GM18526 (cell line): ENCODE results near the gene PRKG1.

Experiments
- POLR2A ChIP-seq: IDR thresholded peaks from 3 replicates; pipeline ENCODE4 v1.6.1; 2011; ENCODE audit not compliant: insufficient read length; ENCODE audit errors: extremely low read depth

The PRKG1 gene

GRCh38 chr10:51357170-51357569, 282.9 kb downstream of the PRKG1 start:
- TF ChIP-seq POLR2A: no peak

DNA sequence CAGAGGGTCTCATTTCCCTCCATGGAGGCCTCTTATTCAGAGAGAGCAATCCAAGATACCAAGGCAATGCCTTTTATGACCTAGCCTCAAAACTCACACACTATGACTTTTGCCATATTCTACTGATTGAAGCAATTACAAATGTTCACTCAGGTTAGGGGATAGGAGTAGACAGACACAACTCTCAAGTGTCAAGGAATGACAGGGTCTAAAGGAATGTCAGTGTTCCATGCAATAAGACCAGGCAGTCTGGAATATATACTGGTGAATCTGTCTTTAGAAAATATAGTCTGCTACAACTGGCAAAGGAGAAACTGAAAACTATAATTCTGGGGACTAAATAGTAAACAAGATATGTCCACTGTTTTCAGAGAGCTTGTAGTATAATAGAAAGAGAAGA, 283.9 kb downstream of the PRKG1 start:
- TF ChIP-seq POLR2A: no peak

DNA sequence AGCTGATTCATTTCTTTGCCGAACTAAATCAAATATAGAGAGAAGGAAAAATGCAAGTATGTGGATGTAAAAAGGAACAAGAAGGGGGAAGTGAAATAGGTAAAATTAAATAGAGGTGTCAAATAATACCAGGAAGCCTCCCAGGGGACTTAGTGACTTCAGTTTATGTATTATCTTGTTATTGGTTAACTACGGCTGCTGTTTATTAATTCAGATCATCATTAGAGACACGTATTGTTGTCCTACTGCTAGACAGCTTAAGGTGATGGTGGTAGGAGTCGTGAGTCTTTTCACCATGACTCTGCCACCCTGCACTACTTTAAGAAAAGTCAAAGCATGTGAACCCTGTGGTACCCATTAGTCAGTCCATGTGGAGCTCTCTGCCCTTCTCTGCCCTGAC, 289.1 kb downstream of the PRKG1 start:
- no peak for TF ChIP-seq POLR2A

- no peak for TF ChIP-seq POLR2A
Observed at GRCh38 chr10:51364674-51365073, 290.4 kb downstream of the PRKG1 start.

- no peak for TF ChIP-seq POLR2A
Observed at GRCh38 chr10:51366044-51366443, 291.8 kb downstream of the PRKG1 start.

DNA sequence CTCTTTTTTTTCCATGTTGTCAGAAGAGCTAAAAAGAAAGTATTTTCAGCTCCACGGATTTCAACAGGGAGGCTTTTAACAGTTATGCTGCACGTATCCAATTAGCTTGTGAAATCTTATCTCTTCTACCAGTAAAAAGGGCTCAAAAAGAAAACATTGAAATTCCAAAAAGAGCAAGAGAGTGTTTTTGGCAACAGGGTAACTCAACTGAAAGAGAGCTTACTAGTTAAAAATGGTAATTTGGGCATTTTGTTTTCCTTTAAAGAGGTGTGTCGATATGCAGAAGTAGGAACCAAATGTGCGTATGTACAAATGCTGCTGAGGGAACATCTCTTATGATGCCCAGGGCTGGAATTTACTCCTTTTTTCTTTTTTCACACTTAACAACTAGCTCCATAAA, 292.8 kb downstream of the PRKG1 start:
- no peak for TF ChIP-seq POLR2A

DNA sequence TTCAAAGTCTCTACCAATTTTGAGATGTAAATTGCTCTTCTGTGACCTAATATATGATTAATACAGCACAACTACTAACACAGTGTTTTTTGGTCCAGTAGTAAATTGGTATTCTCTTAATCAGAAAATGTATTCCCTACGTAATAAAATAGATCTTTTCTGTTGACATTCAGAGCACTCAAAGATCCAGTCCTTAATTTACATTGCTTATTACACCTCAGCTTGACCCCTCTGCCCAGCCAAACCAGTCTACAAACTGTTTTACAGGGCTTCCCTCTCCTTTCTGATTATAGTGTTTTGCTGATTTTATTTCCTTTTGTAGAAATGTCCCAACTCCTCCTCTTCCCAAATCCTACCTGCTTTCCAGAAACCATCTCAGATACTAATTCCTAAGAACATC, 293.4 kb downstream of the PRKG1 start:
- TF ChIP-seq POLR2A: no peak

DNA sequence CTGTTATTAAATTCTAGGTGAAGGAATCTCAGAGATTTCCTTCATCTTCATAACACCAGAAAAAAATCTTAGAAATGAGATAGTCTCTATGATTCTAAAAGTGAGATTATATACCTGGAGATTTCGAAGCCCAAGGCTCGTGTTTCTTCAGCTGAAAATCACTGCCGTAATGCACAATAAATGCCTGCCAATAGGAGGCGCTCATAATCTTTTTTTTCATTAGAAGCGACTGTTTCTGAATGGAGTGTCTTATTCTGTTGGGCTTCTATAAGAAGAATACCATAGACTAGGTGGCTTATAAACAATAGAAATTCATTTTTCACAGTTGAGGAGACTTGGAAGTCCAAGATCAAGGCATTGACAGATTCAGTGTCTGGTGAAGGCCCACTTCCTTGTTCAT, 294.7 kb downstream of the PRKG1 start:
- TF ChIP-seq POLR2A: no peak

DNA sequence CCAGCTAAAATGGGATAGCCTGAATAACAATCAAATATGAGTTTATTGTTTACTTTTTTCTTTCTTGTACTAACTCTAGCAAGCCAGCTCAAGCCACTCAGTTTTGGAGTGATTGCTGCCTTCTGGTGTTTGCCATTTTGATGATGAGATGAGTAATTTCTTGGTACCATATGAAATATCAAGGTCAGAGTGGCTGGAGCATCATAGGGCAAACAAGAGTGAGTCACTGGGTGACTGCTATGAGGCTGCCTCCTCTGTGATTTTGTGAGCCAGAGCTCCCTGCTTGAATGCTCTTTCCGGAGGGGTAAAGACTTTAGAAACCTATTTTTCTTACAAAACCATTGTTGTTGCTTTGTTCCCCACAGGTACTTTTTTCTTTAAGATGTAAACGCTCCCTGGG, 295.6 kb downstream of the PRKG1 start:
- TF ChIP-seq POLR2A: no peak

GRCh38 chr10:51371743-51372142, 297.5 kb downstream of the PRKG1 start:
- TF ChIP-seq POLR2A: no peak

GRCh38 chr10:51375790-51376189, 301.5 kb downstream of the PRKG1 start:
- TF ChIP-seq POLR2A: no peak

DNA sequence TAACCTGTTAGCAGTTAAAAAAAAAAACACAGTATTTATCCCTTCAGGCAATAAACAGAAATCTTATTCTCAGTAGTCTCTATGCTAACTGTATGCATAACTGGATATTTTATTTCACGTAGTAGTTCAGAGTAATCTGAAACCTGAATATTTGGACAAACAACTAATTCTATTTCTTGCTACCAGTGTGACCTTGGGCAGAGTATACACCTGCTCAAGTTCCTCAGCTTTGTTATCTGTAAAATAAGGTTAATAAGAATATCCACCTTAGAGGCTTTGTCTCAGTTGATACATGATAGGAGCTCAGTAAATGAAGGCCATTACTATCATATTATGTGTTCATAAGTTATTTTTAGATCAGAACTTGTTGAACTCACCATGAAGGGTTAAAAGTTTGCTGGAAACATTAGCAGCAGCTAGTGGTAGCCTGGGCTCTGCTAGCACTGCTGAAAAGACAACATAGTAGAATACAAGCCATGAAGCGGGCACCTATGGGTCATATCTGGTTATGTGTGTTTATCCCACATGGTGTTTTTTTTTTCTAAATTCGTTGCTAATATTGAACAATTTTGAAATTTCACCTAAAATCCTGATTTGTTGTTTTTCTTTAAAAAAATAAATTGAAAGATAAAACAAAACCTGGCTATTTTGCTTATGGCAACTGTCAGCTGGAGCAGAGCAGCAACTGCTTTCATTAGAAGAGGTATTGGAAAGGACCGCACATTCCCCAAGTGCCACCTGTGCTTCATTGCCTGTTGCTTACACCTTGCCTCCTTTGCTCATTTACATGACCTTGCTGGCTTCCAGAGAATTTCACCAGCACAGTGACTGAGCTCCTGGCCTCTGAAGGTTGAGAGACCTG, 303.0 kb downstream of the PRKG1 start:
- TF ChIP-seq POLR2A: no peak

DNA sequence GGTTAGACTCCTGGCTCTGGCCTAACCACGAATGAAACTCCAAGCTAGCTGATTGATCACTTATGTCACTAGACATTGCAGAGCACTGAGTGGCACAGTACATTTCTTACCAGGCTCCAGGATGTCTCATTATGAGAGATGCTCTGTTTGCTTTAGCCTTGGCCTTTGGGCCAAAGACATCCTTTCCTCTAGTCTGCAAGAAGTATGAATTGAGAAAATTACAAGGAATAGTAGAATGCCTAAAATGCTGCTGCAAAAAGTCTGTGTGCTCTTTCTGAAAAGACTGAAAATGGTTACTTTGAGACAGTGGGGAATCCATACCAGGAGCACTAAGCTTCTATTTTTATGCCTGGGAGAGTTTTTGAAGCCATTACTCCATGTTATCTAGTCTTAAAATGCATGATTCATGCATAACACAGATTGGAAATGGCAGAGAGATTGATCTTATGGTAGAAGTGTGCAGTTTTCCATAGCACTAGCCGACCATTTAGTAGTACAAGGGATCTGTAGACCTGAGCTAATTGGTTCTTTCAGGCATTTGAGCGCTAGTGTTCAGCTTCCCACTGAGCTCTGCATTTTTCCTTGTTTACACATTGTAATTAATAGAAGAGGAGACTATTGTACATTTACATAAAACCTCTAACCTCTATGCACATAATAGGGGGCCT, 303.8 kb downstream of the PRKG1 start:
- TF ChIP-seq POLR2A: no peak

DNA sequence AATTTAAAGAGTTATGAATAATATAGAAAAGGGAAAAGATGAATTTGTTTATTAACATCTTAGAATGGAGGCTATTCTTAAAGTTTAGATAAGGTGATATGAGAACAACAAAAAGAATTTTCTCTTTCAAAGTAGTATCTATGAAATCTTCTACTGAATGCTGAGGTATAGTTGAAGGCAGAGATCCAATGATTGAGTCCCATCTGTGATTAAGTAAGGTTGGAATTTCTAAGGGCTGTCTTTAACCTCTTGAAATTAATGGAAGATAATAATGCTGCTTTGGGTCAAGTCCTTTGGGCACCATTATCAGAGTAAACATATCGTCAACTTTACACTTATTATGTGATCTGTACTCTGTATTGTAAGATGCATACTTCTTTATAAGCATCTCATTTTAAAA, 307.9 kb downstream of the PRKG1 start:
- TF ChIP-seq POLR2A: no peak

- no peak for TF ChIP-seq POLR2A
Observed at GRCh38 chr10:51384971-51385370, 310.7 kb downstream of the PRKG1 start.

- no peak for TF ChIP-seq POLR2A
Observed at GRCh38 chr10:51386248-51386885, 312.1 kb downstream of the PRKG1 start.
